ENCODE results near the gene PREB. TPM values are rescaled to one million over a fixed set of nuclear protein-coding genes. Genes with fewer than 3 reads are reported as not detected.
A peak's percentile ranks its signal among the peaks of the same experiment; 100 is the strongest.
"Not testable (repeated sequence)": the region's sequence is repeated elsewhere in the genome, so short reads cannot be mapped to it uniquely, and the experiment has no call there.

PREB gene
- total RNA-seq, 4 donors from 2014 or later: 66.5 to 106 (median 69.4) TPM

DNA sequence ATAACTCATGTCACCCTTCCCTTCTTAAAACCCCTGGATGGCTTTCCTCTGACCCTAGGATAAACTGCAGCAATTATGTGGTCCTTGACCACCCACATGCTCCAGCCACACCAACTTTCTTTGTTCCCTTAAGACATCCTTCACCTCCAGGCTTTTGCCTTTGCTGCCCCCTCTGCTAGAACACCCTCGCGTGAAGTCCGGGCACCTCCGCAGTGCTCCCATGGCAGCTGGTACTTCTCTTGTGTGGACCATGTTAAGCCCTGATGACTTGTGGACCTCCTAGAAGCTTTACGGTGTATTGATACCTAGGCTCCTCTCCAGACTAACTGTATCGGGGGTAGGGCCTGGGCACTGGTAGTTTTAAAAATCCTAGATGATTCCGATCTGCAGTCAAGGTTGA, 11.6 kb downstream of the PREB start:
- Histone ChIP-seq H3K27me3 (peaks cover 0 to 2% of the 10 kb centered on the region in 2 donors), H3K27ac (peak overlapping the region in 1 of 4 donors; percentile 42), H3K36me3 (no peaks in the 10 kb centered on the region), H3K4me3 (peak overlapping the region in 3 of 4 donors; percentile 40 to 68 (median 61)), H3K9me3 (no peaks in the 10 kb centered on the region), H3K4me1 (peaks cover 4 to 28% (median 6%) of the 10 kb centered on the region in 4 donors)
- TF ChIP-seq, protein P1, sequence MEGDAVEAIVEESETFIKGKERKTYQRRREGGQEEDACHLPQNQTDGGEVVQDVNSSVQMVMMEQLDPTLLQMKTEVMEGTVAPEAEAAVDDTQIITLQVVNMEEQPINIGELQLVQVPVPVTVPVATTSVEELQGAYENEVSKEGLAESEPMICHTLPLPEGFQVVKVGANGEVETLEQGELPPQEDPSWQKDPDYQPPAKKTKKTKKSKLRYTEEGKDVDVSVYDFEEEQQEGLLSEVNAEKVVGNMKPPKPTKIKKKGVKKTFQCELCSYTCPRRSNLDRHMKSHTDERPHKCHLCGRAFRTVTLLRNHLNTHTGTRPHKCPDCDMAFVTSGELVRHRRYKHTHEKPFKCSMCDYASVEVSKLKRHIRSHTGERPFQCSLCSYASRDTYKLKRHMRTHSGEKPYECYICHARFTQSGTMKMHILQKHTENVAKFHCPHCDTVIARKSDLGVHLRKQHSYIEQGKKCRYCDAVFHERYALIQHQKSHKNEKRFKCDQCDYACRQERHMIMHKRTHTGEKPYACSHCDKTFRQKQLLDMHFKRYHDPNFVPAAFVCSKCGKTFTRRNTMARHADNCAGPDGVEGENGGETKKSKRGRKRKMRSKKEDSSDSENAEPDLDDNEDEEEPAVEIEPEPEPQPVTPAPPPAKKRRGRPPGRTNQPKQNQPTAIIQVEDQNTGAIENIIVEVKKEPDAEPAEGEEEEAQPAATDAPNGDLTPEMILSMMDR (IDR thresholded peaks at IDR 0.05): no peak
- no peak for TF ChIP-seq POLR2A (IDR thresholded peaks at IDR 0.05)
- DNase-seq: no peak

DNA sequence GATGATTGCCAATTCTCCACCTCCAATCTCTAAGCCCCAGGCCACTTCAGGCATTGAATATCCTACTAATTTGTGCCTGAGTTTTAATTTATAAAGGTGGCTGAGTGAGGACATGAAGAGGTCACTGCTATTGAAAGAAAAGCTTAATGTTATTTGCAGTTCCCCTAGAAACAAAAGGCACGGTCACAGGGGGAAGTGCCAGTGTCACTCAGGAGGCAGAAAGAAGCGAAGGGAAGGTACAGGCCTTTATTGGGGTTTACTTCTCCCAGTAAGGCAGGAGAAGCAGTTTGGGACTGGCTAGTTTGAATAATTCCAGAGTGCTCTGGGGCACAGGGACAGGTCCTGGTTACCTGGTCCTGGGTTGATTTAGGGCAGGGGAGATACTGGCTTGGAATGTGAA, 12.5 kb downstream of the PREB start:
- Histone ChIP-seq H3K9me3 (no peaks in the 10 kb centered on the region), H3K36me3 (no peaks in the 10 kb centered on the region), H3K4me3 (no peak overlapping the region), H3K27ac (no peak overlapping the region), H3K4me1 (peaks cover 4 to 28% (median 6%) of the 10 kb centered on the region in 4 donors), H3K27me3 (peaks cover 0 to 5% of the 10 kb centered on the region in 2 donors)
- no peak for DNase-seq
- TF ChIP-seq, protein P1 (IDR thresholded peaks at IDR 0.05): no peak
- no peak for TF ChIP-seq POLR2A (IDR thresholded peaks at IDR 0.05)

DNA sequence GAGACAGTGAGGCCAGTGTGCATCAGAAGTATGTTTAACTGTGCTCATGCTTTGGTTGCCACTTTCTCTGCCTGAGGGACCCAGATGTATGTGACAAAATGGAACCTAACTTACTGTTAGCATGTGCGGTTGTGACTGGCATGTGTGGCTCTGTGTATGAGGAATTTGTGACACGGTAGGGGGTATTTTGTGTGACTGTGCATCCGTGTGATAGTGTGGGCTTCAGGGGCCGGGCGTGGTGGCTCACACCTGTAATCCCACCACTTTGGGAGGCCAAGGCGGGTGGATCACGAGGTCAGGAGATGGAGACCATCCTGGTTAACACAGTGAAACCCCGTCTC, 15.1 kb downstream of the PREB start:
- not testable (repeated sequence) for H3K36me3 ChIP-seq, H3K27me3 ChIP-seq, DNase-seq, H3K9me3 ChIP-seq, H3K27ac ChIP-seq
- Histone ChIP-seq H3K4me3 (peak overlapping the region in 1 of 4 donors; percentile 47), H3K4me1 (peaks cover 4 to 28% (median 6%) of the 10 kb centered on the region in 4 donors)

DNA sequence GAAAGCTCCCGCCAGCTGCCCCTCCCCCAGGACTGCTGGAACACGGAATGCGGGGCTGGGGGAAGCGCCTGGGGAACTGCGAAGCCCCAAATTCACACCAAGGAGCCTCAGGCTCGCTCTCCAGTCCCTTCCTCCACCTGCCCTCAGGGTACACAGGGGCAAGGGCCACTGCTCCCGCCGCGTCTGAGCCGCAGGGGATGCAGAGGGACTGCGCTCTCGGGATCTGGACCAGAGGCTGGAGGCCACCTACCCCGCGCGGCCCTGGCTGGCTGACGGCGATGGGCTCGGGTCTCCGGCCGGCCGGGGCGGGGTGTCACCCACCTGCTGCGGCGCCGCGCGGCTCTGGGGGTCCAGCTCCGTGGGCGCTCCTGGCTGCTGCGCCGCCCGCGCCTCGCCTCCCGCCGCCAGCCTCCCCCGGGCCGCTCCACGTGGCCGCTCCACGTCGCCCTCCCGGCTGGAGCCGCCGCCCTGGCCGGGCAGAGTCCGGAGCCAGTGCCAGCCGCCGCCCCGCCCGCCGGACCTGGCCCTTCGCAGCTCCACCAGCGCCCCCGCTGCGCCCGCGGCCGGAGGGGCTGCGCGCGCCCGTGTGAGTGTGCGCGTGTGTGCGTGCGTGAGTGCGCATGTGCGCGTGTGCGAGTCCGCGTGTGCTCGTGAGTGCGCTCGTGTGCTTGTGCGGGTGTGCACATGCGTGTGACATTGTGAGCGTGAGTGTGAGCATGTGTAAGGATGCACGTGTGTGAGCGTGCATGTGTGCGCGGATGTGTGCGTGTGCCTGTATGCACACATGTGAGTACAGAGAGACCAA, 15.7 kb downstream of the PREB start, which contains the start of gene CGREF1:
CGREF1 (minus strand) TSS at position 604 of the 805 bp plus-strand sequence. CDS start 14,762 bp downstream, outside the sequence.
- DNase-seq: peak in 2 of 3 donors; percentile 61 to 70

DNA sequence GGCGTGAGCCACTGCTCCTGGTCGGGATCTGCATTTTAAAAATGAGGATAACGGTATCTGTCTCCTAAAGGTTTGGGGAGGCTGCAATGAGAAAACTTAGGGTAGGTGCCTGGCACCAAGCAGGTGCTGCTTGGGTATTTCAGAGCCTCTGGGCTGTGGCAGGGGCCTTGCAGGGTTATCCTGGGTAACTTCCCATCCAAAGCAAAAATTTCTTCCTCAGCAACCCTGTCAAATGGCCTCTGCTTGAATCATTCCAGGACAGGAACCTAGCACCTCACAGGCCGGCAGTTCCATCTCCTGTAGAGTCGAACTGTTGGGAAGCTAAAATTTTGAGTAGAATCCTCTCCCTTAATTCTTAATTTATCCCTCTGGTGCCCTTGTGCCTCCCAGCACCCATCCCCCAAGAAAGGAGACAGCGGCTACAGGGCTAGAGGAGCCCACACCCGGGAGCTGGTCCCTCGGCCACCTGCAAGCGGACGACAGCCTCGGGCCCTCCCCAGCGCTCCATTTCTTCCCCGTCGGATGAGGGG, 16.4 kb downstream of the PREB start:
- Histone ChIP-seq H3K4me3 (peak overlapping the region; percentile 13 to 55 (median 46)), H3K36me3 (no peaks in the 10 kb centered on the region), H3K27ac (no peak overlapping the region), H3K27me3 (peaks cover 0 to 5% of the 10 kb centered on the region in 2 donors), H3K9me3 (no peaks in the 10 kb centered on the region), H3K4me1 (peaks cover 3 to 20% (median 6%) of the 10 kb centered on the region in 4 donors)
- TF ChIP-seq, protein P1 (IDR thresholded peaks at IDR 0.05): no peak
- TF ChIP-seq POLR2A (IDR thresholded peaks at IDR 0.05): no peak
- no peak for DNase-seq

More for the DNA sequence above, 15.7 kb downstream of the PREB start, which contains the start of gene CGREF1:
- TF ChIP-seq, protein P1 (IDR thresholded peaks at IDR 0.05): peak in 1 of 6 experiments; percentile 8
- no peak for TF ChIP-seq POLR2A (IDR thresholded peaks at IDR 0.05)
- Histone ChIP-seq H3K4me3 (peak within 1 kb of the TSS; percentile 13 to 55 (median 46)), H3K27me3 (peaks cover 0 to 5% of the 10 kb centered on the region in 2 donors), H3K36me3 (no peaks in the 10 kb centered on the region), H3K27ac (no peak within 1 kb of the TSS), H3K9me3 (no peaks in the 10 kb centered on the region), H3K4me1 (peaks cover 4 to 24% (median 6%) of the 10 kb centered on the region in 4 donors)

DNA sequence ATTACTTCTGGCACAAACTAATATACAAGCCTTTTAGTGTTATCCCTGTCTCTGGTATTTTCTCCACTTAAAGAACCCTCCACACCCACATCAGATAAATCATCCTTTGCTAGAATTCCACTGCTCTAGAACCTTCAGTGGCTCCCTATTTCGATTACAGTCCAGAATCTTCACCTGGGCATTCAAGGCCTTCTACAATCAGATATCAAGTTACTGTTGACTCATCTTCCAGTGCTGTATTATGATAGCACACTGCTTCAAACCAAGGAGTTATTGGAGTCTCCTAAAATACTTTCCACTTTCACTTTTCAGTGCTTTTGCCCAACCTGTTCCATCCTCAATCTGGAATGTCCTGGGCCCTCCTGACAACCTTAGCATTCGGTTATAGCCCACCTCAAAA, 18.9 kb downstream of the PREB start:
- no peaks in the 10 kb centered on the region for H3K9me3 ChIP-seq
- TF ChIP-seq POLR2A (IDR thresholded peaks at IDR 0.05): no peak
- TF ChIP-seq, protein P1 (IDR thresholded peaks at IDR 0.05): no peak

DNA sequence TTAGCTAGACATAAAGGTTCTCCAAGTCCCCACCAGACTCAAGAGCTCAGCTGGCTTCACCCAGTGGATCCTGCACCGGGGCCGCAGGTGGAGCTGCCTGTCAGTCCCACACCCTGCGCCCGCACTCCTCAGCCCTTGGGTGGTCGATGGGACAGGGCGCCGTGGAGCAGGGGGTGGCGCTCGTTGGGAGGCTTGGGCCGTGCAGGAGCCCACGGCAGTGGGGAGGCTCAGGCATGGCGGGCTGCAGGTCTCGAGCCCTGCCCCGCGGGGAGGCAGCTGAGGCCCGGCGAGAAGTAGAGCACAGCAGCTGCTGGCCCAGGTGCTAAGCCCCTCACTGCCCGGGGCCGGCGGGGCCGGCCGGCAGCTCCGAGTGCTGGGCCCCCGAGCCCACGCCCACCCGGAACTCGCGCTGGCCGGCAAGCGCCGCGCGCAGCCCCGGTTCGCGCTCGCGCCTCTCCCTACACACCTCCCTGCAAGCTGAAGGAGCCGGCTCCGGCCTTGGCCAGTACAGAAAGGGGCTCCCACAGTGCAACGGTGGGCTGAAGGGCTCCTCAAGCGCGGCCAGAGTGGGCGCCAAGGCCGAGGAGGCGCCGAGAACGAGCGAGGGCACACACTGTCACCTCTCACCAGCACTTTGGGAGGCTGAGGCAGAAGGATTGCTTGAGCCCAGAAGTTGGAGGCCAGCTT, 22.9 kb downstream of the PREB start:
- not testable (repeated sequence) for H3K4me3 ChIP-seq, H3K4me1 ChIP-seq, H3K27me3 ChIP-seq, H3K36me3 ChIP-seq, H3K9me3 ChIP-seq, DNase-seq, H3K27ac ChIP-seq

More for the DNA sequence above, 18.9 kb downstream of the PREB start:
- Histone ChIP-seq H3K27ac (no peak overlapping the region), H3K4me1 (peaks cover 0 to 15% (median 6%) of the 10 kb centered on the region in 4 donors), H3K27me3 (peaks cover 0 to 5% of the 10 kb centered on the region in 2 donors), H3K36me3 (no peaks in the 10 kb centered on the region), H3K4me3 (no peak overlapping the region)
- no peak for DNase-seq

DNA sequence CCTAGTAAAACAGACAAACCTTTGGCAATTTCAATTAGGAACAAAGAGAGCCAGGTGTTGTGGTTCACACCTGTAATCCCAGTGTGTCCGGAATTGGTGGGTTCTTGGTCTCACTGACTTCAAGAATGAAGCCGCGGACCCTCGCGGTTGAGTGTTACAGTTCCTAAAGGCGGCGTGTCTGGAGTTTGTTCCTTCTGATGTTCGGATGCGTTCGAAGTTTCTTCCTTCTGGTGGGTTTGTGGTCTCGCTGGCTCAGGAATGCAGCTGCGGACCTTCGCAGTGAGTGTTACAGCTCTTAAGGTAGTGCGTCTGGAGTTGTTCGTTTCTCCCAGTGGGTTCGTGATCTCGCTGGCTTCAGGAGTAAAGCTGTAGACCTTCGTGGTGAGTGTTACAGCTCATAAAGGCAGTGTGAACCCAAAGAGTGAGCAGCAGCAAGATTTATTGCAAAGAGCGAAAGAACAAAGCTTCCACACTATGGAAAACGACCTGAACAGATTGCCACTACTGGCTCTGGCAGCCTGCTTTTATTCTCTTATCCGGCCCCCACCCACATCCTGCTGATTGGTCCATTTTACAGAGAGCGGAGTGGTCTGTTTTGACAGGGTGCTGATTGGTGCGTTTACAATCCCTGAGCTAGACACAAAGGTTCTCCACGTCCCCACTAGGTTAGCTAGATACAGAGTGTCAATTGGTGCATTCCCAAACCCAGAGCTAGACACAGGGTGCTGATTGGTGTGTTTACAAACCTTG, 23.7 kb downstream of the PREB start:
- DNase-seq, H3K4me3 ChIP-seq, H3K9me3 ChIP-seq, H3K27me3 ChIP-seq, H3K36me3 ChIP-seq, H3K4me1 ChIP-seq, H3K27ac ChIP-seq: not testable (repeated sequence)
